Vagina (tissue), 2 donors: ENCODE measurements around the gene ZRANB3.

Experiments used
- POLR2A ChIP-seq, 2 donors: fragments of 450-650 bp; IDR thresholded peaks; one replicate each; pipeline ENCODE4 v1.6.1; 2017; ENCODE audit warnings: antibody characterized with exemption in 2 of 2, mild to moderate bottlenecking in 2 of 2, moderate library complexity in 2 of 2
- POLR2AphosphoS5 ChIP-seq, 2 donors: sonication (generic); formaldehyde crosslinking; IDR thresholded peaks; one replicate each; pipeline ENCODE4 v1.9.0; 2017; ENCODE audit warnings: antibody characterized with exemption in 2 of 2, mild to moderate bottlenecking in 2 of 2, low read depth in 1 of 2; ENCODE audit not compliant: insufficient read depth in 1 of 2
- TF ChIP-seq, protein P1 (sequence below), 3 experiments: fragments of 450-650 bp in 2 of 3; fragments of 200-600 bp in 1 of 3; sonication (generic) in 1 of 3; IDR thresholded peaks; one replicate each; pipeline ENCODE4 v1.5.1; 2017 to 2019; ENCODE audit warnings: antibody characterized with exemption in 3 of 3, mild to moderate bottlenecking in 2 of 3, moderate library complexity in 2 of 3

DNA sequence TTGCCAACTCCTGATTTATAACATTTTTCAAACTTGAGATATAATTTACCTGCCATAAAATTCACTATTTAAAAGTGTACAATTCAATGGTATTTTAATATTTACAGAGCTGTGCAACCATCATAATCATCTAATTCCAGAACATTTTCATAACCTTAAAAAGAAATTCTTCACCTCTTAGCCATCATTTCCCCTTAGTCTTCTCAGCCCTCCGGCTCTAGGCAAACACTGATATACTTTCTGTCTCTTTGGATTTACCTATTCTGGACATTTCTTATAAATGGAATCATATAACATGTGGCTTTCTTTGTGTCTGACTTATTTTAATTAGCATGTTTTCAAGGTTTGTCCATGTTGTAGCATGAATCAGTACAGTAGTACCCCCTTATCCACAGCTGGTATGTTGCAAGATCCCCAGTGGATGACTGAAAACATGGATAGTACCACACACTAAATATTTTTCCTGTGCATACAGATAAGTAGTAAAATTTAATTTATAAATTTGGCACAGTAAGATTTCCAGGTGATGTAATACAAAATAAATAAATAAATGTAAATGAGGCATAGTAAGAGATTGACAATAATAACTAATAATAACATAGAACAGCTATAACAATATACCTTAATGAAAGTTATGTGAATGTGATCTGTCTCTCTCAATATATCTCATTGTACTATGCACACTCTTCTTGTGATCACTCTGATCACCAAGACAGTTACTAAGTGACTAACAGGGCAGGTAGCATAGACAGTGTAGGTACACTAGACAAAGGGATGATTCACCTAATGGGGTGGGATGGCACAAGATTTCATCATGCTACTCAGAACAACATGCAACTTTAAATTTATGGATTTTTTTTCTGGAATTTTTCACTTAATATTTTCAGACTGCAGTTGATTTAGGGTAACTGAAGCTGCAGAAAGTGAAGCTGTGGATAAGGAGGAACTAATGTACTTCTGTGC lies 405.8 kb downstream of the ZRANB3 start:
- TF ChIP-seq, protein P1, sequence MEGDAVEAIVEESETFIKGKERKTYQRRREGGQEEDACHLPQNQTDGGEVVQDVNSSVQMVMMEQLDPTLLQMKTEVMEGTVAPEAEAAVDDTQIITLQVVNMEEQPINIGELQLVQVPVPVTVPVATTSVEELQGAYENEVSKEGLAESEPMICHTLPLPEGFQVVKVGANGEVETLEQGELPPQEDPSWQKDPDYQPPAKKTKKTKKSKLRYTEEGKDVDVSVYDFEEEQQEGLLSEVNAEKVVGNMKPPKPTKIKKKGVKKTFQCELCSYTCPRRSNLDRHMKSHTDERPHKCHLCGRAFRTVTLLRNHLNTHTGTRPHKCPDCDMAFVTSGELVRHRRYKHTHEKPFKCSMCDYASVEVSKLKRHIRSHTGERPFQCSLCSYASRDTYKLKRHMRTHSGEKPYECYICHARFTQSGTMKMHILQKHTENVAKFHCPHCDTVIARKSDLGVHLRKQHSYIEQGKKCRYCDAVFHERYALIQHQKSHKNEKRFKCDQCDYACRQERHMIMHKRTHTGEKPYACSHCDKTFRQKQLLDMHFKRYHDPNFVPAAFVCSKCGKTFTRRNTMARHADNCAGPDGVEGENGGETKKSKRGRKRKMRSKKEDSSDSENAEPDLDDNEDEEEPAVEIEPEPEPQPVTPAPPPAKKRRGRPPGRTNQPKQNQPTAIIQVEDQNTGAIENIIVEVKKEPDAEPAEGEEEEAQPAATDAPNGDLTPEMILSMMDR (IDR thresholded peaks at IDR 0.05) = no peak
- TF ChIP-seq POLR2A (IDR thresholded peaks at IDR 0.05) (no peak), POLR2AphosphoS5 (IDR thresholded peaks at IDR 0.05; ENCODE audit: insufficient read depth in 1 of 2, low read depth in 1 of 2) (no peak)
